Kidney (tissue), 14 donors: ENCODE measurements around the gene TPP1. TPM values are rescaled to one million over a fixed set of nuclear protein-coding genes. Genes with fewer than 3 reads are reported as not detected.

Experiments
- DNase-seq, 5 donors: peaks; one replicate each; pipeline ENCODE4 v3.0.0-alpha.2; 2013 to 2020
- FAIRE-seq: peaks from 2 replicates; lab custom pipeline; 2012; peaks lifted over from hg19 to GRCh38; lab: Jason Lieb, UNC
- H3K27ac ChIP-seq, 2 donors: one replicate each; pipeline ENCODE4 v1.7.0; 2013; ENCODE audit warnings: low read depth in 2 of 2, low read length in 2 of 2, inconsistent platforms in 1 of 2
- H3K27me3 ChIP-seq: one replicate; pipeline ENCODE4 v1.7.1; 2013; ENCODE audit warnings: low read length, inconsistent platforms; ENCODE audit not compliant: control insufficient read depth, insufficient read depth
- H3K36me3 ChIP-seq, 3 donors: one replicate each; pipeline versions ENCODE4 v1.7.0 to v1.7.1; 2013; ENCODE audit warnings: low read length in 3 of 3, control low read depth in 1 of 3, inconsistent platforms in 1 of 3; ENCODE audit not compliant: insufficient read depth in 3 of 3, control insufficient read depth in 2 of 3
- H3K4me1 ChIP-seq, 3 donors: one replicate each; pipeline versions ENCODE4 v1.7.0 to v1.7.1; 2013; ENCODE audit warnings: low read length in 3 of 3, inconsistent platforms in 1 of 3, low read depth in 1 of 3; ENCODE audit not compliant: control insufficient read depth in 2 of 3, insufficient read depth in 2 of 3
- H3K4me3 ChIP-seq, 3 donors: one replicate each; pipeline versions ENCODE4 v1.7.0 to v1.8.1; 2013; ENCODE audit warnings: low read length in 3 of 3, control low read depth in 1 of 3, inconsistent platforms in 1 of 3
- H3K9ac ChIP-seq, 3 donors: one replicate each; pipeline versions ENCODE4 v1.7.0 to v1.7.1; 2013; ENCODE audit warnings: low read length in 3 of 3, control low read depth in 1 of 3, inconsistent platforms in 1 of 3
- H3K9me3 ChIP-seq, 3 donors: one replicate each; pipeline versions ENCODE4 v1.7.0 to v1.7.1; 2013; ENCODE audit warnings: low read length in 3 of 3, control low read depth in 1 of 3, inconsistent platforms in 1 of 3; ENCODE audit not compliant: control insufficient read depth in 2 of 3, insufficient read depth in 1 of 3
- CTCF ChIP-seq: IDR thresholded peaks from 3 replicates; pipeline ENCODE4 v1.5.1; 2012; ENCODE audit warnings: mild to moderate bottlenecking, moderate library complexity, borderline replicate concordance; ENCODE audit not compliant: insufficient read depth; ENCODE audit errors: extremely low read depth
- intact Hi-C: fragments of 100-400 bp; cut with DNase I; formaldehyde crosslinking; loops from one replicate; pipeline ENCODE4 v1.11.1; 2022
- polyA plus RNA-seq: library from polyadenylated mRNA; stranded (reverse); fragments of 350-450 nt; fragmentation: Illumina TruSeq; extraction: RNeasy Lipid Tissue Mini Kit (QIAGEN cat#74804); gene quantifications from one replicate; pipeline ENCODE4 v1.2.3, GENCODE V29; 2014; ENCODE audit warnings: low read depth, low replicate concordance; ENCODE audit not compliant: insufficient read depth
- total RNA-seq: library from RNA; stranded (reverse); fragmentation: NEBNext Ultra II Directional; extraction: Animal tissue kit (Norgen Biotek cat#: 25700); gene quantifications from one replicate; pipeline ENCODE4 v1.2.1, GENCODE V29; 2021
- donor health status: control.
- donor health status: control.
- donor health status: control.
- donor health status: control.
- donor health status: control.
- donor health status: DM: yes; HTN: yes; CAD: no.
- donor health status: Normal renal cell carcinoma (clear cell type).

TPP1 gene
- total and polyA plus RNA-seq, 2 donors from 2014 or later = 84.2 to 115 TPM

GRCh38 chr11:6631361-6631890 lies 12.2 kb upstream of the TPP1 start:
- Histone ChIP-seq H3K4me3 (no peak overlapping the region), H3K36me3 (peaks cover 0 to 4% (median 3%) of the 10 kb centered on the region in 3 donors), H3K9me3 (no peaks in the 10 kb centered on the region), H3K27me3 (no peaks in the 10 kb centered on the region), H3K9ac (no peak overlapping the region), H3K4me1 (peaks cover 0 to 10% (median 0%) of the 10 kb centered on the region in 3 donors), H3K27ac (no peak overlapping the region)
- intact Hi-C loops = no loop called here
- FAIRE-seq (no peak), DNase-seq (peak in 1 of 5 donors; percentile 48)
- TF ChIP-seq CTCF = no peak

- Histone ChIP-seq H3K9ac (no peak overlapping the region), H3K36me3 (peaks cover 0 to 7% (median 3%) of the 10 kb centered on the region in 3 donors), H3K9me3 (no peaks in the 10 kb centered on the region), H3K27ac (no peak overlapping the region), H3K27me3 (no peaks in the 10 kb centered on the region), H3K4me1 (peaks cover 0 to 7% (median 0%) of the 10 kb centered on the region in 3 donors), H3K4me3 (peak overlapping the region in 1 of 3 donors; percentile 37)
- intact Hi-C loops = no loop called here
- FAIRE-seq = no peak
- no peak for TF ChIP-seq CTCF
- peak in 1 of 5 donors; percentile 43 for DNase-seq
Observed at GRCh38 chr11:6630632-6631291, 11.5 kb upstream of the TPP1 start.

- H3K27me3 ChIP-seq = no peaks in the 10 kb centered on the region
- TF ChIP-seq CTCF = no peak
- peaks cover 0 to 4% (median 0%) of the 10 kb centered on the region in 3 donors for H3K4me1 ChIP-seq
- no peaks in the 10 kb centered on the region for H3K9me3 ChIP-seq
- FAIRE-seq (no peak), DNase-seq (peak; percentile 53 to 77 (median 66))
- no peak overlapping the region for H3K27ac ChIP-seq
- no peak overlapping the region for H3K9ac ChIP-seq
- peak overlapping the region in 1 of 3 donors; percentile 37 for H3K4me3 ChIP-seq
- H3K36me3 ChIP-seq = peaks cover 2 to 7% (median 3%) of the 10 kb centered on the region in 3 donors
- intact Hi-C loops = no loop called here
Observed at GRCh38 chr11:6629892-6630631, 10.8 kb upstream of the TPP1 start.
